SK-N-SH treated with all-trans-retinoic acid at 6 μM for 48 hours (cell line): ENCODE results near the gene HDDC2.
A peak's percentile ranks its signal among the peaks of the same experiment; 100 is the strongest.

Experiments used
- ATAC-seq: fragments of 200-7000 bp; cut with Tn5 transposase; 3 replicates; pipeline ENCODE4 v1.9.1; 2020; ENCODE audit warnings: mild to moderate bottlenecking, moderate library complexity
- BACH2 ChIP-seq: fragments of 250-450 bp; sonication (Bioruptor Pico); IDR thresholded peaks from 2 replicates; pipeline ENCODE4 v1.9.0; 2021; ENCODE audit warnings: mild to moderate bottlenecking, borderline replicate concordance
- CSDC2 ChIP-seq: fragments of 250-450 bp; sonication (Bioruptor Pico); IDR thresholded peaks from 2 replicates; pipeline ENCODE4 v1.5.0; 2020; ENCODE audit warnings: mild to moderate bottlenecking, moderate library complexity
- ESRRG ChIP-seq: fragments of 250-450 bp; sonication (Bioruptor Pico); IDR thresholded peaks from 2 replicates; pipeline ENCODE4 v1.6.1; 2021; ENCODE audit warnings: mild to moderate bottlenecking
- GLIS3 ChIP-seq: fragments of 250-450 bp; sonication (Bioruptor Pico); IDR thresholded peaks from 2 replicates; pipeline ENCODE4 v1.5.0; 2020; ENCODE audit warnings: mild to moderate bottlenecking, moderate library complexity
- ISL1 ChIP-seq: fragments of 250-450 bp; sonication (Bioruptor Pico); IDR thresholded peaks from 2 replicates; pipeline ENCODE4 v2.1.2; 2022; ENCODE audit warnings: mild to moderate bottlenecking, moderate library complexity
- SNAI2 ChIP-seq: fragments of 250-450 bp; sonication (Bioruptor Pico); IDR thresholded peaks from 2 replicates; pipeline ENCODE4 v1.5.0; 2020; ENCODE audit warnings: mild to moderate bottlenecking, moderate library complexity
- TOX ChIP-seq: fragments of 250-450 bp; sonication (Bioruptor Pico); IDR thresholded peaks from 2 replicates; pipeline ENCODE4 v1.8.0; 2021; ENCODE audit warnings: mild to moderate bottlenecking, moderate library complexity, borderline replicate concordance
- ZC3H10 ChIP-seq: fragments of 250-450 bp; sonication (Bioruptor Pico); IDR thresholded peaks from 2 replicates; pipeline ENCODE4 v1.5.1; 2021; ENCODE audit warnings: mild to moderate bottlenecking, moderate library complexity
- ZFP3 ChIP-seq: fragments of 250-450 bp; sonication (Bioruptor Pico); IDR thresholded peaks from 2 replicates; pipeline ENCODE4 v1.5.0; 2020; ENCODE audit warnings: mild to moderate bottlenecking, moderate library complexity
- ZFP30 ChIP-seq: fragments of 450-650 bp; formaldehyde crosslinking; IDR thresholded peaks from 2 replicates; pipeline ENCODE4 v1.5.0; 2022; ENCODE audit warnings: mild to moderate bottlenecking, moderate library complexity
- ZNF70 ChIP-seq: fragments of 450-650 bp; formaldehyde crosslinking; IDR thresholded peaks from 2 replicates; pipeline ENCODE4 v1.5.0; 2020; ENCODE audit warnings: mild to moderate bottlenecking, moderate library complexity
- ZNF8 ChIP-seq: fragments of 450-650 bp; formaldehyde crosslinking; IDR thresholded peaks from 2 replicates; pipeline ENCODE4 v1.5.0; 2020; ENCODE audit warnings: mild to moderate bottlenecking, moderate library complexity
- TF ChIP-seq, protein P1 (sequence below): fragments of 250-450 bp; sonication (Bioruptor Pico); IDR thresholded peaks from 2 replicates; pipeline ENCODE4 v1.5.1; 2020; ENCODE audit warnings: low read depth, mild to moderate bottlenecking, moderate library complexity
- TF ChIP-seq, protein P2 (sequence below): fragments of 250-450 bp; sonication (Bioruptor Pico); IDR thresholded peaks from 2 replicates; pipeline ENCODE4 v1.5.0; 2020; ENCODE audit warnings: mild to moderate bottlenecking, moderate library complexity
- TF ChIP-seq, protein P3 (sequence below): fragments of 250-450 bp; sonication (Bioruptor Pico); IDR thresholded peaks from 2 replicates; pipeline ENCODE4 v1.5.1; 2021; ENCODE audit warnings: mild to moderate bottlenecking, moderate library complexity

The HDDC2 gene

DNA sequence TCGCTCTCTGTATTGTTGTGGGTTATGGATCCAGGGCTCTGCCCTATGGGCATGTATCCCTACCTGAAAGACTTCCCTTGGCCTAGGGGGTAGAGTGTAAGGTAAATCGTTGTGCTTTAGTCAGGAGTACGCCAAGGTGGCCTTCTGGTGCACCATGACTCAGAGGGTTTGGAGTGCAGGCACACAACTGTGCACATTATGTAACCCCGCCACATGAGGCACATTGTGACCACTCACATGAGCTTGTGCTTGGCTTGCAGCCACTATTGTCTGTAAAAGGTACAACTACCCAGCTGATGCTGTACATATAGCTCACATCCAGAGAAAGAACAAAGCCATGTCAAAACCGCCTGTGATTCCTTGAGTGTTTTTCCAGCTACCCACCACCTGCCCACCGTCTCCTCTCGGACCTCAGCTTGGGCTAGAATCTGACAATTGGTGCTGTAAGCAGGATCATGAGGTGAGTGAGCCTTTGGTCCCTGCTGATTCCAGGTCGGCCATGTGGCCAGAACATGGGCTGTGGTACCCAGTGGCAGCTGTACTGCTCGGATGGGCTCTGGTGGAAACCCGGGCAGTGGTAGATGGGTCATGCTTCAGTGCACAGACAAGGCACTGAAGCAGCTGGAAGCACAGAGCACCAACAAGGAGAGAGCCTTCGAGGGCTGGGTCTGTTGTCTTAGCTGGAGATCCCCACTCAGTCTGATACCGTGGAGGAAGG, 33.8 kb downstream of the HDDC2 start:
- no peak for TF ChIP-seq TOX (CRISPR knock-in tag)
- TF ChIP-seq, protein P1, sequence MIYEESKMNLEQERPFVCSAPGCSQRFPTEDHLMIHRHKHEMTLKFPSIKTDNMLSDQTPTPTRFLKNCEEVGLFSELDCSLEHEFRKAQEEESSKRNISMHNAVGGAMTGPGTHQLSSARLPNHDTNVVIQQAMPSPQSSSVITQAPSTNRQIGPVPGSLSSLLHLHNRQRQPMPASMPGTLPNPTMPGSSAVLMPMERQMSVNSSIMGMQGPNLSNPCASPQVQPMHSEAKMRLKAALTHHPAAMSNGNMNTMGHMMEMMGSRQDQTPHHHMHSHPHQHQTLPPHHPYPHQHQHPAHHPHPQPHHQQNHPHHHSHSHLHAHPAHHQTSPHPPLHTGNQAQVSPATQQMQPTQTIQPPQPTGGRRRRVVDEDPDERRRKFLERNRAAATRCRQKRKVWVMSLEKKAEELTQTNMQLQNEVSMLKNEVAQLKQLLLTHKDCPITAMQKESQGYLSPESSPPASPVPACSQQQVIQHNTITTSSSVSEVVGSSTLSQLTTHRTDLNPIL (CRISPR knock-in tag), result no peak
- no peak for TF ChIP-seq ZFP30
- TF ChIP-seq, protein P2, sequence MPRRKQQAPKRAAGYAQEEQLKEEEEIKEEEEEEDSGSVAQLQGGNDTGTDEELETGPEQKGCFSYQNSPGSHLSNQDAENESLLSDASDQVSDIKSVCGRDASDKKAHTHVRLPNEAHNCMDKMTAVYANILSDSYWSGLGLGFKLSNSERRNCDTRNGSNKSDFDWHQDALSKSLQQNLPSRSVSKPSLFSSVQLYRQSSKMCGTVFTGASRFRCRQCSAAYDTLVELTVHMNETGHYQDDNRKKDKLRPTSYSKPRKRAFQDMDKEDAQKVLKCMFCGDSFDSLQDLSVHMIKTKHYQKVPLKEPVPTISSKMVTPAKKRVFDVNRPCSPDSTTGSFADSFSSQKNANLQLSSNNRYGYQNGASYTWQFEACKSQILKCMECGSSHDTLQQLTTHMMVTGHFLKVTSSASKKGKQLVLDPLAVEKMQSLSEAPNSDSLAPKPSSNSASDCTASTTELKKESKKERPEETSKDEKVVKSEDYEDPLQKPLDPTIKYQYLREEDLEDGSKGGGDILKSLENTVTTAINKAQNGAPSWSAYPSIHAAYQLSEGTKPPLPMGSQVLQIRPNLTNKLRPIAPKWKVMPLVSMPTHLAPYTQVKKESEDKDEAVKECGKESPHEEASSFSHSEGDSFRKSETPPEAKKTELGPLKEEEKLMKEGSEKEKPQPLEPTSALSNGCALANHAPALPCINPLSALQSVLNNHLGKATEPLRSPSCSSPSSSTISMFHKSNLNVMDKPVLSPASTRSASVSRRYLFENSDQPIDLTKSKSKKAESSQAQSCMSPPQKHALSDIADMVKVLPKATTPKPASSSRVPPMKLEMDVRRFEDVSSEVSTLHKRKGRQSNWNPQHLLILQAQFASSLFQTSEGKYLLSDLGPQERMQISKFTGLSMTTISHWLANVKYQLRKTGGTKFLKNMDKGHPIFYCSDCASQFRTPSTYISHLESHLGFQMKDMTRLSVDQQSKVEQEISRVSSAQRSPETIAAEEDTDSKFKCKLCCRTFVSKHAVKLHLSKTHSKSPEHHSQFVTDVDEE (CRISPR knock-in tag), result no peak
- TF ChIP-seq SNAI2, result no peak
- TF ChIP-seq ISL1, result no peak
- TF ChIP-seq GLIS3 (CRISPR knock-in tag), result no peak
- TF ChIP-seq ZNF70 (CRISPR knock-in tag), result no peak
- no peak for TF ChIP-seq ZC3H10 (CRISPR knock-in tag)
- TF ChIP-seq, protein P3, sequence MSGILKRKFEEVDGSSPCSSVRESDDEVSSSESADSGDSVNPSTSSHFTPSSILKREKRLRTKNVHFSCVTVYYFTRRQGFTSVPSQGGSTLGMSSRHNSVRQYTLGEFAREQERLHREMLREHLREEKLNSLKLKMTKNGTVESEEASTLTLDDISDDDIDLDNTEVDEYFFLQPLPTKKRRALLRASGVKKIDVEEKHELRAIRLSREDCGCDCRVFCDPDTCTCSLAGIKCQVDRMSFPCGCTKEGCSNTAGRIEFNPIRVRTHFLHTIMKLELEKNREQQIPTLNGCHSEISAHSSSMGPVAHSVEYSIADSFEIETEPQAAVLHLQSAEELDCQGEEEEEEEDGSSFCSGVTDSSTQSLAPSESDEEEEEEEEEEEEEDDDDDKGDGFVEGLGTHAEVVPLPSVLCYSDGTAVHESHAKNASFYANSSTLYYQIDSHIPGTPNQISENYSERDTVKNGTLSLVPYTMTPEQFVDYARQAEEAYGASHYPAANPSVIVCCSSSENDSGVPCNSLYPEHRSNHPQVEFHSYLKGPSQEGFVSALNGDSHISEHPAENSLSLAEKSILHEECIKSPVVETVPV, result no peak
- no peak for TF ChIP-seq BACH2 (CRISPR knock-in tag)
- no peak for TF ChIP-seq ZNF8 (CRISPR knock-in tag)
- ATAC-seq, result no peak

DNA sequence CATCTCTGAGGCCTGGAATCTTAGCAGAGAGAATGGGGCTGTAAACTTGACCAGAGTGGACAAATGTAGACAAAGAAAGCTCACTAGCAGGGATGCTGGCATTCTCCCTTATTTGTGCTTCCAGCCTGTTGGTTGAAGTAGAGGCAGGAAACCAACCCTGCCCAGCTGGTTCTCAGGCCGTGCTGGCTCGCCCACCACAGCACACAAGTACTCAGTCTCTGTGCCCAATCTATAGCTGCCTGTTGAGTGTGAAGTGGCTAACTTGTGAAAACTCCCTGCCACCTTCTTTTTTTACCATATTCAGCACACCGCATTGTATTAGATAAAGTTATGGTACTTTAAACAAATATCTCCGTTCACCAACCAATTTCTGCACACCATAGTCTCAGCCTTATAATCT, 37.3 kb downstream of the HDDC2 start:
- TF ChIP-seq ZFP30, result no peak
- no peak for TF ChIP-seq GLIS3 (CRISPR knock-in tag)
- TF ChIP-seq, protein P2 (CRISPR knock-in tag), result no peak
- no peak for ATAC-seq

DNA sequence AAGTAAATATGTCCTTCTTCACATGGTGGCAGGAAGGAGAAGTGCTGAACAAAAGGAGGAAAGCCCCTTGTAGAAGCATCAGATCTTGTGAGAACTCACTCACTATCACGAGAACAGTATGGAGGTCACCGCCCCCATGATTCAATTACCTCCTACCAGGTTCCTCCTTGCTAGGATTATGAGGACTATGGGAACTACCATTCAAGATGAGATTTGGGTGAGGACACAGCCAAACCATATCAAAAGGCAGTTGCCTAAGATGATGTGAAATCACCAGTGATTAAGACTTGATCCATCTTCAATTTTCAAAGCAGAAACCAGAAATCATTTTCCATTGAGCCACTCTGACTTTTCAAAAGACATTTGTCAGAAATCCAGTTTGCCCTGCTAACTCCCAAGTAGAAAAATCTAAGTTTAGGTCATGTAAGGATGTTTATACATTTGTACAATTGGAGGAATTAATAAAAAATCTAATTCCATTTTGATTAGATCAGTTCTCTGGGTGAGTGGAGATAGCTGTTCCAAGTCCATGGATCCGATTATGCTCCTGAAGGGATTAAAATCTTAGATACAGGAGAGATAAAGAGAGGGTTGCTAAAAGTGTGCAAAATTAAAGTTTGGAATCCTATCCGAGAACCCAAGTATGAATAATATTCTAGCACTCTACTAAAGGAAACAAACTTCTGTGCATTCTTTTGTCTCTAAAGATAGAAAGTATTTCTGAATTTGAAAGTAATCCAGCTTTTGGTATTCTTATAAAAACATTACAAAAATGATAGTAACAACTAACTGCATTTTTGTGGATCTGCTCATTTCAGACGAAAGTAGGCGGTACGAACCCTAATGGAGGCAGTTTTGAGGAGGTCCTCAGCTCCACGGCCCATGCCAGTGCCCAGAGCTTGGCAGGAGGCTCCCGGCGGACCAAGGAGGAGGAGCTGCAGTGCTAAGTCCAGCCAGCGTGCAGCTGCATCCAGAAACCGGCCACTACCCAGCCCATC, 39.5 kb downstream of the HDDC2 start:
- ATAC-seq, result peak; percentile 77

DNA sequence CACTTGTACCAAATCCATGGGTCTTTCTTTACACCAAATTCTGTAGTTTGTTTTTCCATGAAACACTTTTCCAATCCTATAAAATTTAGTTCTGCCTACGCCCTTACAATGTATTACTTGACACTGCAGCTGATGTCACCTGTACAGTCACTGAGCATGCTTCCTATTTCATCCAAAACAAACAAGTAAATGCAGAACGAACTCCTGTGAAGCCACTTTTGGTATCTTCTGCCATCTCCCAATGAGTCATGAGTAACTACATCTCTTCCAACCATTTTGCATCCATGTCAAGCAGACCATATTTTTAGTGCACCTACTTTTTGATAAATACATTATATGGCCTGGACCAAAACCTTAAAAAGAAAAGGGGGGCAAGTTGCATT, 42.4 kb downstream of the HDDC2 start:
- ATAC-seq, result no peak
- peak; percentile 84 for TF ChIP-seq ZFP3
- TF ChIP-seq, protein P2 (CRISPR knock-in tag), result no peak

More for the DNA sequence above, 39.5 kb downstream of the HDDC2 start:
- no peak for TF ChIP-seq ESRRG (CRISPR knock-in tag)
- no peak for TF ChIP-seq ZNF8 (CRISPR knock-in tag)
- TF ChIP-seq CSDC2 (CRISPR knock-in tag), result no peak
